Activated CD4-positive, alpha-beta T cell treated with anti-CD3 and anti-CD28 coated beads, Interleukin-2, Interleukin-4, amounts not matched to agents 100 ng/mL and 50 ng/mL, durations not matched to agents 16 hours and 8 hours (primary cell): ENCODE measurements around the gene BANP.
"Not testable (repeated sequence)": the region's sequence is repeated elsewhere in the genome, so short reads cannot be mapped to it uniquely, and the experiment has no call there.

Experiments used
- DNase-seq: peaks from one replicate; pipeline ENCODE4 v3.0.0-alpha.2; 2020; ENCODE audit warnings: low spot score

Gene BANP

GRCh38 chr16:88088161-88088581 is 136.9 kb downstream of the BANP start:
- DNase-seq: no peak

DNA sequence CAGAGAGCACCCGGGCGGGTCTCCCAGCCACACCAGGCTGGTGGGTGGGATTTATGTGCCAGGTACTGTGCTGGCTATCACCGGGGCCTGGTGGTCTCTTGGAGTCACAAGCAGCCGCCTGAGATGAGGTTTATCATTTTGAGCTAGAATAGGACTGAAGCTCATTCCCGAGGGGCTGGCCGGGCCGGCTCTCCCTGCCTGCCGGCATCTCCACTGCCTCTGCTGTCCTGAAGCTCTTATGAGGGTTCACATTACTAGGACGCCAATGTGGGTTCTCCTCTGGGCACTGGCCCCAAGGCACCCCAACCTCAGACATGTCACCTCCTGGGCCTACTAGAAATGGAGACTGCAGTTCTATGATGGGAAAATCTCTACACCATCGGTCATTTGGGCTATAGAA is 137.4 kb downstream of the BANP start:
- DNase-seq: not testable (repeated sequence)

- DNase-seq: not testable (repeated sequence)
Observed at GRCh38 chr16:88089071-88089470, 137.8 kb downstream of the BANP start.

DNA sequence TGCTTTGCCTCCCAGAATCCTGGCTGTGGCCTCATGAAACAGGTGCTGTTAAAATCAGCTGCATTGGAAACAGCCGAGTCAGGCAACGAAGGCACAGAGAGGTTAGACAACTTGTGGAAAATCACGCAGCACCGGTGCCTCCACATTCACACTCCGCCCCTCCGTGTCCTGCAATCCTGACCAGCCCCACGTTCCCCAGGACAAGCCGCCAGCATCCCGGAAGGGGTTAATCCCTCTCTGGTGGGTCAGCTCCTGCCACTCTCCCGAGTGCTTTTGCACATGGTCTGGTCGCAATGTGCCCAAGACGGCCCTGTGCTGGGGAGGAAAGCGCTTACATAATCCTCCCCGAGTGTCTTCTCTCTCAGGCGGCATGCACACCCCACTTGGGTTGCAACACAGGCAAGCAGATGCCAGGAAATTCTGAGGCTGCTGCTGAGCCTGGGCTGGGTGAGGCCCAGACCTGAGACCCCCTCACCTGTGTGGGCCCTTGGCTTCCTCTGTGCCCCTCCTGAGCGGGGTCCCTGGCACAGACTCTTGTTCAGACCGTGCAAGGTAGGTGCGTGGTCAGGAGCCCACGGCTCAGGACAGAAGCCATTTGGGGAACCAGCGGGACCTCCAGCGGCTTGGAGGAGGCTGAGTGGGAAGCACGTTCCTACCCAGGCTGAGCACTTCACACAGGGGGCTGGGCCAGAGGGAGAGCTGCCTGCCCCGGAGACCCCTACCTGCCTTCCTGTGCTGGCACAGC is 138.6 kb downstream of the BANP start:
- DNase-seq: not testable (repeated sequence)

GRCh38 chr16:88090377-88091175 is 139.3 kb downstream of the BANP start:
- not testable (repeated sequence) for DNase-seq

- not testable (repeated sequence) for DNase-seq
Observed at GRCh38 chr16:88091221-88091971, 140.2 kb downstream of the BANP start.

DNA sequence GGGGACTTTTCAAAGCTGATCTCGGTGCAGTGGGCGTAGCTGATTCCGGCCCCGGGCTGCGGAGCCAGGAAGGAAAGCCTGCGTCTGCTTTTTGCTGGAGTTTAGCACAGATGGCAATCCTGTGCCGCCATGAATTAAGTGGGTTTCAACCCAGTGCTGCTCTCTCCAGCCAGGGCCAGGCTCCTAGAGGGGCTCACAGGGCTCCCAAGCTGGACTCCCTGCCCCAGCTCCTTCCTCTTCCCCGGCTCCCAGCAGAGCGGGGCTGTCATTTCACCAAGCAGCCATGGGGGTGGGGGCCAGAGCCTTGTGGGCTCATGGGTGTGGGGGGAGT is 140.7 kb downstream of the BANP start:
- DNase-seq: not testable (repeated sequence)

DNA sequence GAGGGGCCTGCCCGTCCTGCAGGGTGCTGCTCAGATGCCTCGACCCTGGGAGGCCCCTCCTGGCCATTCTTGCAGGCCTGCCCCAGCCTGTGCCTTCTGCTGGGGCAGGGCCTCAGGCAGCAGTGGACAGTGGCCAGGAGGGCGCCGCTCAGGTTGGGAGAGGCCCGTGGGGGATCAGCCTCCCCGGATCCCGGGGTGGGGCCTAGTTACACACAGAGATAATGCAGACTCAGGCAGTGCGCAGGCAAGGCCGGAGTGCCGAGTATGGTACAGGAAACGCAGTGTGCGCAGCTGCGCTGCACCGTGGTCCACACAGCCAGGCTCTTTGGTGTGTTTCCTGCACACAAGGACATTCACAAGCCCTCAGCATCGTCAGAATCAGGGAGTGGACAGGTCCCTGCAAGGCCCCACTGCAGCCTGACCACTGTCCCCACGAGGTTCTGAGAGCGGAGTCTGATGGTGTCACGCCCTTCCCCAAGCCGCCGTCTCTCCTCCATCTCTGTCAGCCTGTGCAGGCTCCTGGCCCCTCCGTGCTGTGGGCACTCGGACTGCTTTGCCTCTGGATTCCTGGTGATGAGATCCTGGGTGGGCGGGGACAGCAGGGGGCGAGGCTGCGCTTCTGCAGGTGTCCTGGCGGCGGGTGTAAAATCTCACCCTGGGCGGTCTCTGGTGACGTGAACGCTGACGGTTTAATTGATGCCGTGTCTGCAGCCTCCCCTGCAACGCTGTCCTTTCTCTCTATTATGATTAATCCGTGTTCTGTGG is 141.7 kb downstream of the BANP start:
- DNase-seq: not testable (repeated sequence)

- DNase-seq: not testable (repeated sequence)
Observed at GRCh38 chr16:88093556-88094252, 142.5 kb downstream of the BANP start.

GRCh38 chr16:88094253-88094575 is 143.0 kb downstream of the BANP start:
- not testable (repeated sequence) for DNase-seq

- not testable (repeated sequence) for DNase-seq
Observed at GRCh38 chr16:88094900-88095299, 143.7 kb downstream of the BANP start.

DNA sequence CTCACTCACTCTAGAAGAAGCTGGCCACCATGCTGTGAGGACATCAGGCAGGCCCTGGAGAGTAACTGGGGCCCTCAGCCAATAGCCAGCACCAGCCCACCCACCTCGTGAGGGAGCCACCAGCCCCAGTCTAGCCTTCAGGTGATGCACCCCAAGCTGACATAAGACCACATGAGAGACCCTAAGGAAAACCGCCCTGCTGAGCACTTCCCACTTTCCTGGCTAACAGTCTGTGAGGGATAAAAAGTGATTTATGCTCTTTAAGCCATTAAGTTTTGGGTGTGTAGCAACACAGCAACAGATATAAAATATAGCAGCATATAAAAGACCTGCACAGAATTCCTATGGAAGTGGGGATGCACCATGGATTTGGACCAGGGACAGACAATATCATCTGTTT is 145.4 kb downstream of the BANP start:
- not testable (repeated sequence) for DNase-seq

- not testable (repeated sequence) for DNase-seq
Observed at GRCh38 chr16:88098731-88099562, 147.7 kb downstream of the BANP start.

- no peak for DNase-seq
Observed at GRCh38 chr16:88099563-88099890, 148.3 kb downstream of the BANP start.

GRCh38 chr16:88099956-88100355 is 148.7 kb downstream of the BANP start:
- DNase-seq: not testable (repeated sequence)

- DNase-seq: not testable (repeated sequence)
Observed at GRCh38 chr16:88100801-88101622, 149.8 kb downstream of the BANP start.

DNA sequence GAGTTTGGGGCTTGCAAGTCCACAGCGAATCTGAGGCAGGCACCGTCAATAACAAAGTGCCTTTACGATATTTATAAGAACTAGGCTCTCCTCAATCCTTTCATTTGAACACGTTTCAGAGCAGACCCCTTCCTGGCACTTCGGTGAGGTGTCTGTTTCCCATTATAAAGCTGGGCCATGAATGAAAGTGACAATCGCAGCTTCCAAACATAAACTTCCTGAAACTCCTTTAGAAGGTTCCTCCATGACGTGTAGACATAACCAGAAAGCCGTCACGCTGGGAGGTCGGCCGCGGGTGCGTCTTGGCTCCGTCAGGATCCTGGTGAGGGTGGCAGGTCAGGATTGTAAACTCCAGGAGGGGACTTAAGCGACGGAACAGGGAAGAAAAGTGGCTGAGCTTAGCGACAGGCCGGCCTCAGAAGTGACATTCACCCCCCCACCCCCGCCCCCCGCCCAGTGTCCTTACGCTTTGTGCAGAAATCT is 150.4 kb downstream of the BANP start:
- not testable (repeated sequence) for DNase-seq

DNA sequence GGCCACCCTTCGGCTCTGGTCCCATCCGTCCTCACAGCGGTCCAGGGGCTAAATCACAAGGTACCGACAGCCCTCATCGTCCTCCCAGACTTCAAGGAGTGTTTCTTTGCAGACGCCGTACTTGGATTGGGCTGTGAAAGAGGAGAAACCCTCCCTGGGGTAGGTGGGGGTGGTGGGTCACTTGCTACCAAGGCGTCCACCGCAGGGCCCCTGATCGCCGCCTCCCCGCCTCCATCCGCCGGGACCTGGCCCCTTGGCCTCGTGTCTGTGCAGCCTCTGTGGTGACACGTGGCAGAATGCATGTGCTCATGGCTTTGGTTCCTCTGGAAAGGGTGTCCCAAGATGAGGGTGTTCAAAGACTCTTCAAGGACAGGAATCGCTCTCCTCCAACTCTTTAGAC is 151.4 kb downstream of the BANP start:
- no peak for DNase-seq

- no peak for DNase-seq
Observed at GRCh38 chr16:88103011-88103410, 151.8 kb downstream of the BANP start.
